GM23248 (cell line): ENCODE measurements around the gene PLCB1. TPM values are rescaled to one million over a fixed set of nuclear protein-coding genes. Genes with fewer than 3 reads are reported as not detected.
A peak's percentile ranks its signal among the peaks of the same experiment; 100 is the strongest.

ENCODE experiments used
- DNase-seq: peaks from one replicate; pipeline ENCODE4 v3.0.0-alpha.2; 2015
- H2AFZ ChIP-seq: fragments of 200-600 bp; sonication (generic); 2 replicates; pipeline ENCODE4 v1.6.1; 2016; ENCODE audit warnings: antibody characterized with exemption
- H3F3A ChIP-seq: fragments of 200-600 bp; sonication (generic); 2 replicates; pipeline ENCODE4 v1.6.1; 2016; ENCODE audit warnings: mild to moderate bottlenecking, antibody characterized with exemption, mixed run types; ENCODE audit not compliant: insufficient read depth
- H3K27ac ChIP-seq: fragments of 200-600 bp; sonication (generic); 2 replicates; pipeline ENCODE4 v1.5.1; 2016; ENCODE audit warnings: mild to moderate bottlenecking
- H3K27me3 ChIP-seq: fragments of 200-600 bp; sonication (generic); replicated peaks from 2 replicates; pipeline ENCODE4 v1.6.1; 2016; ENCODE audit warnings: mild to moderate bottlenecking; ENCODE audit not compliant: insufficient read depth
- H3K36me3 ChIP-seq: fragments of 200-600 bp; sonication (generic); 2 replicates; pipeline ENCODE4 v1.6.1; 2016; ENCODE audit warnings: low read depth, mild to moderate bottlenecking
- H3K4me1 ChIP-seq: fragments of 200-600 bp; sonication (generic); 2 replicates; pipeline ENCODE4 v1.6.1; 2016; ENCODE audit warnings: mild to moderate bottlenecking; ENCODE audit not compliant: insufficient read depth
- H3K4me2 ChIP-seq: fragments of 200-600 bp; sonication (generic); one replicate; pipeline ENCODE4 v1.6.1; 2016; ENCODE audit warnings: mild to moderate bottlenecking; ENCODE audit not compliant: unreplicated experiment
- H3K4me3 ChIP-seq: fragments of 200-600 bp; sonication (generic); 2 replicates; pipeline ENCODE4 v1.5.1; 2016; ENCODE audit warnings: mild to moderate bottlenecking
- H3K79me2 ChIP-seq: fragments of 200-600 bp; sonication (generic); 2 replicates; pipeline ENCODE4 v1.6.1; 2016; ENCODE audit warnings: mild to moderate bottlenecking; ENCODE audit not compliant: insufficient read depth
- H3K9ac ChIP-seq: fragments of 200-600 bp; sonication (generic); 2 replicates; pipeline ENCODE4 v1.6.1; 2016; ENCODE audit warnings: mild to moderate bottlenecking
- H3K9me2 ChIP-seq: fragments of 200-600 bp; sonication (generic); 2 replicates; pipeline ENCODE4 v1.6.1; 2016; ENCODE audit warnings: mixed run types, mild to moderate bottlenecking, moderate library complexity; ENCODE audit not compliant: insufficient read depth
- H3K9me3 ChIP-seq: fragments of 200-600 bp; sonication (generic); one replicate; pipeline ENCODE4 v1.6.1; 2017; ENCODE audit warnings: low read depth
- H4K20me1 ChIP-seq: fragments of 200-600 bp; sonication (generic); 2 replicates; pipeline ENCODE4 v1.6.0; 2016; ENCODE audit not compliant: insufficient read depth
- EZH2 ChIP-seq: fragments of 200-600 bp; sonication (generic); IDR thresholded peaks from 2 replicates; pipeline ENCODE4 v1.6.1; 2018; ENCODE audit warnings: antibody characterized with exemption, mild to moderate bottlenecking; ENCODE audit not compliant: insufficient read depth, poor library complexity, severe bottlenecking
- EZH2phosphoT487 ChIP-seq: fragments of 200-600 bp; sonication (generic); IDR thresholded peaks from 2 replicates; pipeline ENCODE4 v1.6.1; 2018; ENCODE audit warnings: antibody characterized with exemption, moderate library complexity, mild to moderate bottlenecking, low read depth; ENCODE audit not compliant: insufficient read depth
- WGBS, 2 experiments: methylation state at CpG; one replicate each; pipeline ENCODE4 v1.1.6; 2015 to 2017; ENCODE audit warnings: low lambda C conversion rate in 2 of 2, low coverage in 1 of 2; ENCODE audit errors: missing lambda C conversion rate in 2 of 2; 5-methylcytosine and 5-hydroxymethylcytosine counted together
- in situ Hi-C: fragments of 300-500 bp; cut with MboI; formaldehyde crosslinking; loops from 2 replicates; pipeline ENCODE4 v1.15.0; 2020
- polyA plus RNA-seq: library from polyadenylated mRNA; unstranded; fragments of >200 nt; fragmentation: Nextera tagmentation; extraction: Ambion mirVana; gene quantifications from 2 replicates; pipeline ENCODE4 v1.2.1, GENCODE V29; 2016
- total RNA-seq: library from RNA; depleted of rRNA; stranded (reverse); fragments of >200 nt; shearing (Covaris generic); gene quantifications from 2 replicates; pipeline ENCODE4 v1.2.3, GENCODE V29; 2014

Gene PLCB1
- total and polyA plus RNA-seq, 2 experiments from 2014 or later, result 3.7 to 12.8 TPM

- DNase-seq, result peak; percentile 48
- Histone ChIP-seq H3K79me2 (no peaks in the 10 kb centered on the region), H3K36me3 (no peaks in the 10 kb centered on the region), H4K20me1 (no peaks in the 10 kb centered on the region), H3K27me3 (no peaks in the 10 kb centered on the region), H3K27ac (no peak overlapping the region), H3K4me3 (no peak overlapping the region), H3K9me3 (no peaks in the 10 kb centered on the region), H3K9me2 (no peaks in the 10 kb centered on the region), H2AFZ (no peak overlapping the region), H3K9ac (no peak overlapping the region), H3F3A (peaks cover 51% of the 10 kb centered on the region), H3K4me2 (peak overlapping the region; percentile 20), H3K4me1 (peaks cover 49% of the 10 kb centered on the region)
- in situ Hi-C loops, result no loop called here
- TF ChIP-seq EZH2 (no peak), EZH2phosphoT487 (no peak)
Measured at GRCh38 chr20:8148501-8148900, 16.4 kb downstream of the PLCB1 start.

GRCh38 chr20:8150591-8150990 lies 18.5 kb downstream of the PLCB1 start:
- Histone ChIP-seq H3K9me2 (no peaks in the 10 kb centered on the region), H4K20me1 (no peaks in the 10 kb centered on the region), H3K4me1 (peaks cover 57% of the 10 kb centered on the region), H3K79me2 (no peaks in the 10 kb centered on the region), H2AFZ (no peak overlapping the region), H3K27me3 (no peaks in the 10 kb centered on the region), H3F3A (peaks cover 37% of the 10 kb centered on the region), H3K4me3 (no peak overlapping the region), H3K27ac (no peak overlapping the region), H3K9me3 (no peaks in the 10 kb centered on the region), H3K9ac (no peak overlapping the region), H3K36me3 (no peaks in the 10 kb centered on the region), H3K4me2 (peak overlapping the region; percentile 9)
- TF ChIP-seq EZH2 (no peak), EZH2phosphoT487 (no peak)
- 10 to 22% methylated on average over 1 of the region's 1 CpG for WGBS, 2 experiments
- peak; percentile 15 for DNase-seq
- in situ Hi-C loops, result no loop called here

- Histone ChIP-seq H2AFZ (no peak overlapping the region), H3K9me2 (no peaks in the 10 kb centered on the region), H3K79me2 (no peaks in the 10 kb centered on the region), H3K36me3 (no peaks in the 10 kb centered on the region), H3K9me3 (no peaks in the 10 kb centered on the region), H3K27ac (no peak overlapping the region), H3F3A (peaks cover 40% of the 10 kb centered on the region), H3K4me2 (peak overlapping the region; percentile 9), H3K9ac (no peak overlapping the region), H3K4me3 (no peak overlapping the region), H3K27me3 (no peaks in the 10 kb centered on the region), H3K4me1 (peaks cover 64% of the 10 kb centered on the region), H4K20me1 (no peaks in the 10 kb centered on the region)
- no peak for DNase-seq
- 63 to 68% methylated on average over 5 of the region's 5 CpGs for WGBS, 2 experiments
- TF ChIP-seq EZH2 (no peak), EZH2phosphoT487 (no peak)
- in situ Hi-C loops, result no loop called here
Measured at GRCh38 chr20:8151372-8151771, 19.3 kb downstream of the PLCB1 start.

DNA sequence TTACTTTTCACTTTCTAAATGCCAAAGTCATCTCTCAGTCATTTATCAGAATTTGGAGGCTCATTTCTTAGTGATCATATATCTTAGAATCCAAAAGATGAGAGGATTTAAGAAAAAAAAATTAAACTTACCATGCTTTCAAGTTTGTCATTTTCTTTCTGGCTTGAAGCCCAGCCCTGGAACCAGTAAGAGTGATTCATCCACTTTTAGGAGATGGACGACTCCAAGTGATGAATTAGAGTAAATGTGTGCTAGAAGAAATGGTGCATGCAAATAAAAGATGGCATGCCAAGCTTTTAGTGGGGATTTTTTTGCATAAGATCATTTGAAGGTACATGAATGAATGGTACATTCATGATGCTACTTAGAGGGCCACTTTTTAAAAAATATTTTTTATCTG lies 20.1 kb downstream of the PLCB1 start:
- H3K4me1 ChIP-seq, result peaks cover 73% of the 10 kb centered on the region
- no peak overlapping the region for H3K27ac ChIP-seq
- H3K9me2 ChIP-seq, result no peaks in the 10 kb centered on the region
- no peaks in the 10 kb centered on the region for H3K36me3 ChIP-seq
- no peak overlapping the region for H3K4me3 ChIP-seq
- H3K9ac ChIP-seq, result no peak overlapping the region
- in situ Hi-C loops, result no loop called here
- H3K79me2 ChIP-seq, result no peaks in the 10 kb centered on the region
- WGBS, 2 experiments, result 0 to 5% methylated on average over 1 of the region's 1 CpG
- H3K4me2 ChIP-seq, result peak overlapping the region; percentile 9
- no peaks in the 10 kb centered on the region for H4K20me1 ChIP-seq
- H3F3A ChIP-seq, result peaks cover 48% of the 10 kb centered on the region
- H2AFZ ChIP-seq, result no peak overlapping the region
- DNase-seq, result peak; percentile 75
- H3K9me3 ChIP-seq, result no peaks in the 10 kb centered on the region
- TF ChIP-seq EZH2phosphoT487 (no peak), EZH2 (no peak)
- no peaks in the 10 kb centered on the region for H3K27me3 ChIP-seq

GRCh38 chr20:8152847-8153246 lies 20.8 kb downstream of the PLCB1 start:
- Histone ChIP-seq H3K36me3 (no peaks in the 10 kb centered on the region), H3K9ac (no peak overlapping the region), H3K79me2 (no peaks in the 10 kb centered on the region), H3K4me3 (no peak overlapping the region), H3K27ac (no peak overlapping the region), H3F3A (peaks cover 53% of the 10 kb centered on the region), H3K9me3 (no peaks in the 10 kb centered on the region), H3K4me1 (peaks cover 73% of the 10 kb centered on the region), H3K9me2 (no peaks in the 10 kb centered on the region), H3K27me3 (no peaks in the 10 kb centered on the region), H3K4me2 (no peak overlapping the region), H4K20me1 (no peaks in the 10 kb centered on the region), H2AFZ (no peak overlapping the region)
- WGBS, 2 experiments, result 98 to 100% methylated on average over 2 of the region's 2 CpGs
- in situ Hi-C loops, result no loop called here
- DNase-seq, result no peak
- TF ChIP-seq EZH2phosphoT487 (no peak), EZH2 (no peak)
